Activated CD4-positive, alpha-beta memory T cell treated with anti-CD3 and anti-CD28 coated beads for 36 hours (primary cell): ENCODE measurements around the gene ARPC2. TPM values are rescaled to one million over a fixed set of nuclear protein-coding genes. Genes with fewer than 3 reads are reported as not detected.

ENCODE experiments used
- CTCF ChIA-PET: fragments of 350-600 bp; sonication (Branson Sonifier 250); formaldehyde crosslinking; loops from one replicate; lab custom pipeline; 2021; ENCODE audit warnings: antibody characterized with exemption, inconsistent platforms; lab: Charles Lee
- POLR2A ChIA-PET: fragments of 350-600 bp; sonication (Branson Sonifier 250); formaldehyde crosslinking; loops from one replicate; lab custom pipeline; 2021; ENCODE audit warnings: antibody characterized with exemption; lab: Charles Lee
- DNase-seq: peaks from one replicate; pipeline ENCODE4 v3.0.0-alpha.2; 2020
- H3K27ac Mint-ChIP-seq: one replicate; pipeline ENCODE4 v1.8.0; 2021; ENCODE audit warnings: mixed read lengths
- H3K27me3 Mint-ChIP-seq: one replicate; pipeline ENCODE4 v1.8.0; 2021; ENCODE audit warnings: mixed read lengths
- H3K36me3 Mint-ChIP-seq: one replicate; pipeline ENCODE4 v1.8.0; 2021; ENCODE audit warnings: mixed read lengths
- H3K4me1 Mint-ChIP-seq: one replicate; pipeline ENCODE4 v1.8.0; 2021; ENCODE audit warnings: low read depth, mixed read lengths
- H3K4me3 Mint-ChIP-seq: one replicate; pipeline ENCODE4 v1.8.0; 2021; ENCODE audit warnings: mild to moderate bottlenecking, mixed read lengths
- H3K9me3 Mint-ChIP-seq: one replicate; pipeline ENCODE4 v1.8.0; 2021; ENCODE audit warnings: mixed read lengths
- intact Hi-C: fragments of 100-400 bp; cut with micrococcal nuclease; formaldehyde crosslinking; loops from one replicate; pipeline ENCODE4 v1.15.1; 2023
- total RNA-seq, 2 experiments: library from RNA; stranded (reverse); gene quantifications; one replicate each; pipeline ENCODE4 v1.2.3, GENCODE V29; 2021

ARPC2 gene
- total RNA-seq, 2 experiments from 2014 or later, result 564 to 570 TPM

- H3K27me3 Mint-ChIP-seq, result no peaks in the 10 kb centered on the region
- H3K9me3 Mint-ChIP-seq, result no peaks in the 10 kb centered on the region
- CTCF ChIA-PET, result interaction anchor here (0.8 to 3.8 kb wide), 11 partner anchors 11 to 63 kb away, joined by 3 to 30 read pairs (median 3); no protein-coding TSS in a partner anchor
- POLR2A ChIA-PET, result interaction anchor here (0.8 to 1.0 kb wide), 3 partner anchors 10 to 340 kb away, joined by 4 to 6 read pairs (median 5); partner anchors contain the start of gene ARPC2
- peak overlapping the region; percentile 69 for H3K27ac Mint-ChIP-seq
- peaks cover 74% of the 10 kb centered on the region for H3K36me3 Mint-ChIP-seq
- intact Hi-C loops, result loop anchor here (1.0 kb wide), 1 partner anchor 338 kb away; no protein-coding TSS in a partner anchor
- peaks cover 61% of the 10 kb centered on the region for H3K4me1 Mint-ChIP-seq
- no peak overlapping the region for H3K4me3 Mint-ChIP-seq
- peak; percentile 56 for DNase-seq
These were observed 13.9 kb downstream of the ARPC2 start for GRCh38 chr2:218230882-218231281.

GRCh38 chr2:218233543-218233942 lies 16.6 kb downstream of the ARPC2 start:
- no peaks in the 10 kb centered on the region for H3K9me3 Mint-ChIP-seq
- H3K27ac Mint-ChIP-seq, result peak overlapping the region; percentile 72
- H3K27me3 Mint-ChIP-seq, result no peaks in the 10 kb centered on the region
- H3K4me1 Mint-ChIP-seq, result peaks cover 40% of the 10 kb centered on the region
- intact Hi-C loops, result no loop called here
- ChIA-PET POLR2A (no interaction called here), CTCF (interaction anchor here (1.1 kb wide), 1 partner anchor 24 kb away, joined by 4 read pairs; no protein-coding TSS in a partner anchor)
- no peak for DNase-seq
- peaks cover 71% of the 10 kb centered on the region for H3K36me3 Mint-ChIP-seq
- H3K4me3 Mint-ChIP-seq, result no peak overlapping the region

GRCh38 chr2:218234521-218234920 lies 17.5 kb downstream of the ARPC2 start:
- H3K27me3 Mint-ChIP-seq, result no peaks in the 10 kb centered on the region
- intact Hi-C loops, result no loop called here
- peaks cover 75% of the 10 kb centered on the region for H3K36me3 Mint-ChIP-seq
- H3K4me3 Mint-ChIP-seq, result no peak overlapping the region
- no peak for DNase-seq
- no peaks in the 10 kb centered on the region for H3K9me3 Mint-ChIP-seq
- POLR2A ChIA-PET, result interaction anchor here (0.9 to 1.0 kb wide), 2 partner anchors 19 to 23 kb away, joined by 3 to 4 read pairs; no protein-coding TSS in a partner anchor
- CTCF ChIA-PET, result interaction anchor here (0.8 to 1.5 kb wide), 3 partner anchors 22 to 52 kb away, joined by 3 to 6 read pairs (median 3); no protein-coding TSS in a partner anchor
- peaks cover 36% of the 10 kb centered on the region for H3K4me1 Mint-ChIP-seq
- H3K27ac Mint-ChIP-seq, result no peak overlapping the region

DNA sequence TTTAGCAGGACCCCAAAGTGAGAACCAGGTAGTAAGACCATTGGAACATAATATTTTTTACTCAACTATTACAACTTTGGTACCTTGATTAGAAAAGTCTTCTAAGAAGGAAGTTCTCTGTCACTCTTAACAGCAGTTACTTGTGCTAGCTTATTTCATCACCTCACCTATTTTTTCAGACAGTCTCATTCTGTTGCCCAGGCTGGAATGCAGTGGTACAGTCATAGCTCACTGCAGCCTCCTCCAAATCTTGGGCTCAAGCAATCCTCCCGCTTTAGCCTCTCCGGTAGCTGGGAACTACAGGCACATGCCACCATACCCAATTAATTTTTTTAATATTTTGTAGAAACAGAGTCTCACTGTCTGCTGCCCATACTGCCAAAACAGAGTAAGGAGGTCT lies 18.0 kb downstream of the ARPC2 start:
- CTCF ChIA-PET, result interaction anchor here (0.8 to 1.5 kb wide), 3 partner anchors 22 to 52 kb away, joined by 3 to 6 read pairs (median 3); no protein-coding TSS in a partner anchor
- no peak overlapping the region for H3K4me3 Mint-ChIP-seq
- peaks cover 78% of the 10 kb centered on the region for H3K36me3 Mint-ChIP-seq
- POLR2A ChIA-PET, result interaction anchor here (0.9 to 1.0 kb wide), 2 partner anchors 19 to 22 kb away, joined by 3 to 4 read pairs; no protein-coding TSS in a partner anchor
- no peaks in the 10 kb centered on the region for H3K9me3 Mint-ChIP-seq
- no peaks in the 10 kb centered on the region for H3K27me3 Mint-ChIP-seq
- H3K4me1 Mint-ChIP-seq, result peaks cover 34% of the 10 kb centered on the region
- intact Hi-C loops, result no loop called here
- DNase-seq, result no peak
- peak overlapping the region; percentile 58 for H3K27ac Mint-ChIP-seq

DNA sequence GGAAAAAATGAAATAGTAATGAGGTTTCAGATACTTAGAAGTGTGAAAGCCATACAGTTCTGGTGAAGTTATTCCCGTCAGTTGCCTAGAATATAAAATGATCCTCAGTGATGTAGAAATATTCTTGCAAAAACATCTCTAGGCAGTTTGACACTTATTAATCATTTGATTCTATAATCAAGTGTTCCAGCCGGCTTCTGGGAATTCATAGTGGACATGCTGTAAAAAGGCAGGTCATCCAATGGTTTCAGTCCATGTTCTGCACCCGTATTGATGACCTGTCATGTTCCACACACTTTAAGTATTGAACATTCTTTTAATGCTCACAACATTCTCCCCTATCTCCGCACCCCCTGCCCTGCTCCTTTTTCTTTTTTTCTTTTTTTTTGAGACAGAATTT lies 19.8 kb downstream of the ARPC2 start:
- H3K27ac Mint-ChIP-seq, result no peak overlapping the region
- ChIA-PET CTCF (interaction anchor here (1.8 kb wide), 1 partner anchor 8 kb away, joined by 4 read pairs; no protein-coding TSS in a partner anchor), POLR2A (no interaction called here)
- H3K27me3 Mint-ChIP-seq, result no peaks in the 10 kb centered on the region
- no peaks in the 10 kb centered on the region for H3K9me3 Mint-ChIP-seq
- H3K4me3 Mint-ChIP-seq, result no peak overlapping the region
- H3K36me3 Mint-ChIP-seq, result peaks cover 78% of the 10 kb centered on the region
- intact Hi-C loops, result no loop called here
- peaks cover 25% of the 10 kb centered on the region for H3K4me1 Mint-ChIP-seq
- no peak for DNase-seq

DNA sequence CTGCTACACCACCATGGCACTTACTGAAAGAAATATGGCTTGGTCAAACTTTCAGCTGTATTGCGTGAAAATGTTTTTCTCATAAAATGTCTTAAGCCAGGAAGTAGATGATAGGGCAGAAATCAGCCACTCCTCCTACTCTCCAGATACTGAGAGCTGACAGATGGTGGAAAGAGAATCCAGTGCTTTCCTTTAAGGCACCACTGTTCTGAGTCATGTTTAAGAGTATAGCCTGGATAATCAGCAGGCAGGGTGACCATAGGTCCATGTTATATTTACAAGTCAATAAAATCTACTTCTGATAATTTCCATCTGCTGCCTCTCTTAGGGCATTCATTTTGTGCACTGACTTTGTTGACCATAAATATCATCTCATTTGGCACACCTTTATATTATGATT lies 21.9 kb downstream of the ARPC2 start:
- Mint-ChIP-seq H3K9me3 (no peaks in the 10 kb centered on the region), H3K4me1 (peaks cover 19% of the 10 kb centered on the region), H3K27me3 (no peaks in the 10 kb centered on the region), H3K27ac (peak overlapping the region; percentile 45), H3K36me3 (peaks cover 72% of the 10 kb centered on the region), H3K4me3 (no peak overlapping the region)
- ChIA-PET POLR2A (interaction anchor here (1.1 kb wide), 1 partner anchor 15 kb away, joined by 3 read pairs; no protein-coding TSS in a partner anchor), CTCF (no interaction called here)
- intact Hi-C loops, result no loop called here
- DNase-seq, result no peak

GRCh38 chr2:218244204-218244603 lies 27.2 kb downstream of the ARPC2 start:
- peaks cover 10% of the 10 kb centered on the region for H3K4me1 Mint-ChIP-seq
- peaks cover 76% of the 10 kb centered on the region for H3K36me3 Mint-ChIP-seq
- H3K27me3 Mint-ChIP-seq, result no peaks in the 10 kb centered on the region
- CTCF ChIA-PET, result interaction anchor here (1.2 kb wide), 1 partner anchor 15 kb away, joined by 3 read pairs; no protein-coding TSS in a partner anchor
- H3K4me3 Mint-ChIP-seq, result no peak overlapping the region
- H3K27ac Mint-ChIP-seq, result peak overlapping the region; percentile 59
- POLR2A ChIA-PET, result interaction anchor here (2.5 kb wide), 1 partner anchor 11 kb away, joined by 7 read pairs; no protein-coding TSS in a partner anchor
- DNase-seq, result no peak
- intact Hi-C loops, result no loop called here
- no peaks in the 10 kb centered on the region for H3K9me3 Mint-ChIP-seq

DNA sequence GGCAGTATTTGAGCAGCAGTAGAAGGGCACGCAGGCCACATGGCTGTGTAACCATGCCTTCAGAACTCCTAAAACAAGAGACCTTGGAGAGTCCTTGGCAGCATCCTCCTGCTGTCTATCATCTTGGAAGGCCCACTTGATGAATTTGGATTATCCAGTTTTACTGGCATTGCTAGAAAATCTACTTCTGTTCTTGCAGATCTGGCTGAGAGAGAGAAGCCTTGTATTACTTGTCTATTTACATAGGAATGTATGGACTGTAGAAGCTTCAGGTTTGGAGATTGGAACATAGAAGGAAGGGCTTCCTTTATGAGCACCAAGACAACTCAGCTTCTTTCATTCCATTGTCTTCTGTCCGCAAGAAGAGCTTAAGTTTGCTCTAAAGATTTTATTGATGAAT lies 27.7 kb downstream of the ARPC2 start:
- peaks cover 8% of the 10 kb centered on the region for H3K4me1 Mint-ChIP-seq
- peak overlapping the region; percentile 59 for H3K27ac Mint-ChIP-seq
- peaks cover 76% of the 10 kb centered on the region for H3K36me3 Mint-ChIP-seq
- ChIA-PET CTCF (interaction anchor here (1.2 kb wide), 1 partner anchor 16 kb away, joined by 3 read pairs; no protein-coding TSS in a partner anchor), POLR2A (interaction anchor here (2.5 kb wide), 1 partner anchor 10 kb away, joined by 7 read pairs; no protein-coding TSS in a partner anchor)
- DNase-seq, result no peak
- intact Hi-C loops, result no loop called here
- no peaks in the 10 kb centered on the region for H3K27me3 Mint-ChIP-seq
- no peak overlapping the region for H3K4me3 Mint-ChIP-seq
- no peaks in the 10 kb centered on the region for H3K9me3 Mint-ChIP-seq

GRCh38 chr2:218245214-218245613 lies 28.2 kb downstream of the ARPC2 start:
- Mint-ChIP-seq H3K27ac (no peak overlapping the region), H3K36me3 (peaks cover 76% of the 10 kb centered on the region), H3K27me3 (no peaks in the 10 kb centered on the region), H3K4me1 (peaks cover 10% of the 10 kb centered on the region), H3K9me3 (no peaks in the 10 kb centered on the region), H3K4me3 (no peak overlapping the region)
- CTCF ChIA-PET, result interaction anchor here (1.2 kb wide), 1 partner anchor 16 kb away, joined by 3 read pairs; no protein-coding TSS in a partner anchor
- intact Hi-C loops, result no loop called here
- POLR2A ChIA-PET, result interaction anchor here (2.5 kb wide), 1 partner anchor 10 kb away, joined by 7 read pairs; no protein-coding TSS in a partner anchor
- DNase-seq, result peak; percentile 4

GRCh38 chr2:218249691-218250090 lies 32.7 kb downstream of the ARPC2 start:
- CTCF ChIA-PET, result no interaction called here
- POLR2A ChIA-PET, result no interaction called here

GRCh38 chr2:218252509-218253231 lies 35.7 kb downstream of the ARPC2 start:
- POLR2A ChIA-PET, result interaction anchor here (0.5 to 1.2 kb wide), 4 partner anchors 9 to 178 kb away, joined by 3 to 4 read pairs (median 3); partner anchors contain the start of gene GPBAR1
- Mint-ChIP-seq H3K27ac (peak overlapping the region; percentile 80), H3K4me3 (no peak overlapping the region)

More at GRCh38 chr2:218249691-218250090, 32.7 kb downstream of the ARPC2 start:
- H3K36me3 Mint-ChIP-seq, result peaks cover 77% of the 10 kb centered on the region
- DNase-seq, result no peak
- H3K9me3 Mint-ChIP-seq, result no peaks in the 10 kb centered on the region
- peaks cover 16% of the 10 kb centered on the region for H3K4me1 Mint-ChIP-seq
- H3K4me3 Mint-ChIP-seq, result no peak overlapping the region
- intact Hi-C loops, result no loop called here
- no peaks in the 10 kb centered on the region for H3K27me3 Mint-ChIP-seq
- H3K27ac Mint-ChIP-seq, result peak overlapping the region; percentile 51

More at GRCh38 chr2:218252509-218253231, 35.7 kb downstream of the ARPC2 start:
- Mint-ChIP-seq H3K4me1 (peaks cover 37% of the 10 kb centered on the region), H3K27me3 (no peaks in the 10 kb centered on the region), H3K9me3 (no peaks in the 10 kb centered on the region), H3K36me3 (peaks cover 63% of the 10 kb centered on the region)
- DNase-seq, result no peak
- intact Hi-C loops, result no loop called here
- CTCF ChIA-PET, result interaction anchor here (0.9 to 1.4 kb wide), 2 partner anchors 36 to 67 kb away, joined by 4 to 6 read pairs; partner anchors contain the start of gene ARPC2
